WTC11 (cell line): ENCODE data around the gene RGS17. TPM values are rescaled to one million over a fixed set of nuclear protein-coding genes. Genes with fewer than 3 reads are reported as not detected.

Experiments
- ATAC-seq: fragments of 200-7000 bp; cut with Tn5 transposase; 2 replicates; pipeline ENCODE4 v1.10.0; 2021; ENCODE audit warnings: mild to moderate bottlenecking, moderate library complexity
- CTCF ChIA-PET: fragments of 300-600 bp; sonication (Branson Sonifier 250); formaldehyde crosslinking; loops from one replicate; lab custom pipeline; 2021; ENCODE audit warnings: antibody characterized with exemption; lab: Charles Lee
- POLR2A ChIA-PET: fragments of 350-600 bp; sonication (Branson Sonifier 250); formaldehyde crosslinking; loops from one replicate; lab custom pipeline; 2021; ENCODE audit warnings: antibody characterized with exemption; lab: Charles Lee
- DNase-seq: peaks from one replicate; pipeline ENCODE4 v3.0.0; 2021; ENCODE audit warnings: low spot score
- H3K27ac Mint-ChIP-seq: 2 replicates; pipeline ENCODE4 v1.8.0; 2021; ENCODE audit warnings: mixed read lengths
- H3K27me3 Mint-ChIP-seq: 2 replicates; pipeline ENCODE4 v1.8.0; 2021; ENCODE audit warnings: low read depth, mild to moderate bottlenecking, moderate library complexity, mixed read lengths
- H3K36me3 Mint-ChIP-seq: 2 replicates; pipeline ENCODE4 v1.8.0; 2021; ENCODE audit warnings: mixed read lengths
- H3K4me1 Mint-ChIP-seq: 2 replicates; pipeline ENCODE4 v1.8.0; 2022; ENCODE audit warnings: mixed read lengths
- H3K4me3 Mint-ChIP-seq: 2 replicates; pipeline ENCODE4 v1.8.0; 2021; ENCODE audit warnings: mild to moderate bottlenecking, moderate library complexity, mixed read lengths
- H3K9me3 Mint-ChIP-seq: 2 replicates; pipeline ENCODE4 v1.8.0; 2021; ENCODE audit warnings: mixed read lengths
- GRHL2 ChIP-seq: fragments of 250-450 bp; sonication (Bioruptor Pico); IDR thresholded peaks from 2 replicates; pipeline ENCODE4 v1.8.0; 2022; ENCODE audit warnings: mild to moderate bottlenecking, moderate library complexity; ENCODE audit not compliant: insufficient replicate concordance, severe bottlenecking
- IRF2 ChIP-seq: sonication (generic); formaldehyde crosslinking; IDR thresholded peaks from 2 replicates; pipeline ENCODE4 v1.8.0; 2022; ENCODE audit warnings: low read depth, missing genetic modification reagents, borderline replicate concordance
- JAZF1 ChIP-seq: fragments of 250-450 bp; sonication (Bioruptor Pico); IDR thresholded peaks from 2 replicates; pipeline ENCODE4 v1.9.0; 2021; ENCODE audit warnings: moderate library complexity, mild to moderate bottlenecking, inconsistent platforms
- JUN ChIP-seq: sonication (generic); formaldehyde crosslinking; IDR thresholded peaks from 2 replicates; pipeline ENCODE4 v1.8.0; 2023; ENCODE audit warnings: mild to moderate bottlenecking, missing genetic modification reagents
- NFATC4 ChIP-seq: fragments of 250-450 bp; sonication (Bioruptor Pico); IDR thresholded peaks from 2 replicates; pipeline ENCODE4 v1.9.0; 2021; ENCODE audit warnings: mild to moderate bottlenecking
- NFE2L1 ChIP-seq: sonication (generic); formaldehyde crosslinking; IDR thresholded peaks from 2 replicates; pipeline ENCODE4 v1.8.1; 2023; ENCODE audit warnings: missing genetic modification reagents
- NFYB ChIP-seq: sonication (generic); formaldehyde crosslinking; conservative IDR thresholded peaks from 2 replicates; pipeline ENCODE4 v1.8.0; 2022; ENCODE audit warnings: low read depth, missing genetic modification reagents
- OVOL2 ChIP-seq: fragments of 250-450 bp; sonication (Bioruptor Pico); IDR thresholded peaks from 2 replicates; pipeline ENCODE4 v1.9.0; 2021; ENCODE audit warnings: mild to moderate bottlenecking, borderline replicate concordance
- PRRX2 ChIP-seq: fragments of 250-450 bp; sonication (Bioruptor Pico); IDR thresholded peaks from 2 replicates; pipeline ENCODE4 v1.8.0; 2021; ENCODE audit warnings: mild to moderate bottlenecking
- RELA ChIP-seq: sonication (generic); formaldehyde crosslinking; IDR thresholded peaks from 2 replicates; pipeline ENCODE4 v1.8.1; 2022; ENCODE audit warnings: missing genetic modification reagents, mild to moderate bottlenecking, borderline replicate concordance
- RORB ChIP-seq: fragments of 250-450 bp; sonication (Bioruptor Pico); IDR thresholded peaks from 2 replicates; pipeline ENCODE4 v1.9.0; 2021; ENCODE audit warnings: mild to moderate bottlenecking
- SMAD4 ChIP-seq: sonication (generic); formaldehyde crosslinking; IDR thresholded peaks from 2 replicates; pipeline ENCODE4 v1.8.0; 2022; ENCODE audit warnings: mild to moderate bottlenecking, missing genetic modification reagents
- ZNF138 ChIP-seq: sonication (generic); formaldehyde crosslinking; conservative IDR thresholded peaks from 2 replicates; pipeline ENCODE4 v1.8.1; 2022; ENCODE audit warnings: mild to moderate bottlenecking, moderate library complexity, missing genetic modification reagents
- ZNF317 ChIP-seq: sonication (generic); formaldehyde crosslinking; IDR thresholded peaks from 2 replicates; pipeline ENCODE4 v1.8.1; 2023; ENCODE audit warnings: low read depth, mild to moderate bottlenecking, moderate library complexity, missing genetic modification reagents, borderline replicate concordance
- total RNA-seq: library from RNA; stranded (reverse); gene quantifications from 3 replicates; pipeline ENCODE4 v1.2.3, GENCODE V29; 2021
- TF ChIP-seq, protein P1 (sequence below): fragments of 250-450 bp; sonication (Bioruptor Pico); IDR thresholded peaks from 2 replicates; pipeline ENCODE4 v2.1.2; 2022; ENCODE audit warnings: mild to moderate bottlenecking, moderate library complexity
- TF ChIP-seq, protein P2 (sequence below): sonication (generic); formaldehyde crosslinking; IDR thresholded peaks from 2 replicates; pipeline ENCODE4 v1.8.1; 2022; ENCODE audit warnings: mild to moderate bottlenecking, moderate library complexity, missing genetic modification reagents
- TF ChIP-seq, protein P3 (sequence below): sonication (generic); formaldehyde crosslinking; conservative IDR thresholded peaks from 2 replicates; pipeline ENCODE4 v1.8.1; 2022; ENCODE audit warnings: mild to moderate bottlenecking, missing genetic modification reagents
- TF ChIP-seq, protein P4 (sequence below): sonication (generic); formaldehyde crosslinking; IDR thresholded peaks from 2 replicates; pipeline ENCODE4 v1.8.0; 2022; ENCODE audit warnings: mild to moderate bottlenecking, missing genetic modification reagents
- TF ChIP-seq, protein P5 (sequence below): sonication (generic); formaldehyde crosslinking; IDR thresholded peaks from 2 replicates; pipeline ENCODE4 v1.8.0; 2023; ENCODE audit warnings: missing genetic modification reagents
- TF ChIP-seq, protein P6 (sequence below): sonication (generic); formaldehyde crosslinking; IDR thresholded peaks from 2 replicates; pipeline ENCODE4 v1.8.1; 2022; ENCODE audit warnings: missing genetic modification reagents, borderline replicate concordance
- TF ChIP-seq, protein P7 (sequence below): sonication (generic); formaldehyde crosslinking; IDR thresholded peaks from 2 replicates; pipeline ENCODE4 v1.8.0; 2023; ENCODE audit warnings: missing genetic modification reagents, mild to moderate bottlenecking, borderline replicate concordance

RGS17 gene
- total RNA-seq, 1 experiment from 2014 or later = 9.3 TPM

DNA sequence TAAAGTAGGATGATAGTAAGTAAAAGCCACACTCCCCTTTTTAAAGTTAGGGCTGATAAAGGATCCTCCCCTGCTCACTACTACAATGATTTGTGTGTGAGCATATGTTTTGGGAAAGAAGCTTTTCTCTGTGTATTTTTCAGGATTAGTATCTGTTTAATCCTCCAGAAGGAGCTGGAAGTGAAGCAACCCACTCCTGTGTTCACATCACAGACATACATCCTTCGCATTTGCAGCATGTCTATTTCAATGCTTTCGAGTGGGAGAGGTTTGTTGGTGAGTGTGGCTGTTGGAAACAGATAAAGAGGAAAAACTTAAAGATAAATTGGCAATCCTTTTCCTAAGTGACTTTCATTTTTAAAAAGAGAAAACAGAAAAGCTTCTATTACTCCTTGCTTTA is 31.6 kb upstream of the RGS17 start (continued):
- TF ChIP-seq, protein P1, sequence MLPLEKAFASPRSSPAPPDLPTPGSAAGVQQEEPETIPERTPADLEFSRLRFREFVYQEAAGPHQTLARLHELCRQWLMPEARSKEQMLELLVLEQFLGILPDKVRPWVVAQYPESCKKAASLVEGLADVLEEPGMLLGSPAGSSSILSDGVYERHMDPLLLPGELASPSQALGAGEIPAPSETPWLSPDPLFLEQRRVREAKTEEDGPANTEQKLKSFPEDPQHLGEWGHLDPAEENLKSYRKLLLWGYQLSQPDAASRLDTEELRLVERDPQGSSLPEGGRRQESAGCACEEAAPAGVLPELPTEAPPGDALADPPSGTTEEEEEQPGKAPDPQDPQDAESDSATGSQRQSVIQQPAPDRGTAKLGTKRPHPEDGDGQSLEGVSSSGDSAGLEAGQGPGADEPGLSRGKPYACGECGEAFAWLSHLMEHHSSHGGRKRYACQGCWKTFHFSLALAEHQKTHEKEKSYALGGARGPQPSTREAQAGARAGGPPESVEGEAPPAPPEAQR = no peak
- TF ChIP-seq RORB = no peak
- no peak for TF ChIP-seq JAZF1 (CRISPR knock-in tag)

DNA sequence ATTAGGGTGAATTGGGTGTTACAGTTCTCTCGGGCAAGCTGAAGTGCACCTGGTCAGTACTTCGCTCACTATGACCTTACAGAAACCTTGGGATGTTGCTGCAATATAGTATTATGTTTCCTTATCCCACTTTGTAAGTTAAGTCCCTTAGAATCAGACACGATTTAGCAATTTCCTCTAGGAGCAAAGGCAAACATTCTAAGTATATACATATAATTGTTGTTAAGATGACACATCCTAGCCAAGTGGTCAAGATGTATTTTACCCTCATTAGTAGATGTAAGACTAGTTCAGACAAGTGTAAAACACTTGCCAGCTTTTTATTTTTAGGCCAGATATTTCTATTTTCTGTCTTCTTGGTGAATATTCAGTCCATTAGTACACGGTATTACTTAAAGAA is 31.1 kb upstream of the RGS17 start:
- ChIA-PET POLR2A (no interaction called here), CTCF (interaction anchor here (0.9 kb wide), 1 partner anchor 130 kb away, joined by 3 read pairs; no protein-coding TSS in a partner anchor)
- ATAC-seq = no peak
- Mint-ChIP-seq H3K4me1 (no peaks in the 10 kb centered on the region), H3K27me3 (no peaks in the 10 kb centered on the region), H3K9me3 (peaks cover 4% of the 10 kb centered on the region), H3K4me3 (no peak overlapping the region), H3K27ac (no peak overlapping the region), H3K36me3 (no peaks in the 10 kb centered on the region)
- DNase-seq = no peak
- TF ChIP-seq, protein P2, sequence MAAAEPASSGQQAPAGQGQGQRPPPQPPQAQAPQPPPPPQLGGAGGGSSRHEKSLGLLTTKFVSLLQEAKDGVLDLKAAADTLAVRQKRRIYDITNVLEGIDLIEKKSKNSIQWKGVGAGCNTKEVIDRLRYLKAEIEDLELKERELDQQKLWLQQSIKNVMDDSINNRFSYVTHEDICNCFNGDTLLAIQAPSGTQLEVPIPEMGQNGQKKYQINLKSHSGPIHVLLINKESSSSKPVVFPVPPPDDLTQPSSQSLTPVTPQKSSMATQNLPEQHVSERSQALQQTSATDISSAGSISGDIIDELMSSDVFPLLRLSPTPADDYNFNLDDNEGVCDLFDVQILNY (CRISPR knock-in tag) = no peak
- TF ChIP-seq PRRX2 (no peak), OVOL2 (CRISPR knock-in tag) (no peak)

DNA sequence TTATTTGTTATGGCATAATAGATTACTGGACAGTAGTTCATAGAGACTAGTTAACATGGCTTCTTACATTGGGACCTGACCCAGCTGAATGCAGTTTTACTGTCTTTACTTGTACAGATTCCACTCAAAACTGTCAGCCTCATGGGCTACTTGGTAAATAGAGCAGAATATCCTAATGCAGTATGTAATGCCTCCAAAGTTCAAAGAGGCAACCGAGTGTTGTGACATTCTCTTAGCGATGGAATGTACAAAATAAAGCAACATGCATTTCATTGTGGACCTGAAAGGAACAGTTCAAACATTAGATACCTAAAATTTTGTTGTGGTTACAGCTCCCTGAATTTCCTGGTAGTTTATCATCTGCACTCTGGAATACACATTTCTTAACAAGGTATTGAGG is 29.1 kb upstream of the RGS17 start:
- Mint-ChIP-seq H3K4me3 (no peak overlapping the region), H3K4me1 (peaks cover 7% of the 10 kb centered on the region), H3K9me3 (peaks cover 4% of the 10 kb centered on the region), H3K36me3 (no peaks in the 10 kb centered on the region), H3K27ac (no peak overlapping the region), H3K27me3 (no peaks in the 10 kb centered on the region)
- POLR2A ChIA-PET = no interaction called here
- TF ChIP-seq NFYB (CRISPR knock-in tag) (no peak), SMAD4 (CRISPR knock-in tag) (no peak), IRF2 (no peak), RELA (CRISPR knock-in tag) (no peak), ZNF317 (CRISPR knock-in tag) (no peak), GRHL2 (no peak), JUN (no peak), ZNF138 (CRISPR knock-in tag) (no peak), NFE2L1 (no peak), NFATC4 (CRISPR knock-in tag) (no peak)
- TF ChIP-seq, protein P3, sequence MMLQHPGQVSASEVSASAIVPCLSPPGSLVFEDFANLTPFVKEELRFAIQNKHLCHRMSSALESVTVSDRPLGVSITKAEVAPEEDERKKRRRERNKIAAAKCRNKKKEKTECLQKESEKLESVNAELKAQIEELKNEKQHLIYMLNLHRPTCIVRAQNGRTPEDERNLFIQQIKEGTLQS (CRISPR knock-in tag) = no peak
- TF ChIP-seq, protein P4, sequence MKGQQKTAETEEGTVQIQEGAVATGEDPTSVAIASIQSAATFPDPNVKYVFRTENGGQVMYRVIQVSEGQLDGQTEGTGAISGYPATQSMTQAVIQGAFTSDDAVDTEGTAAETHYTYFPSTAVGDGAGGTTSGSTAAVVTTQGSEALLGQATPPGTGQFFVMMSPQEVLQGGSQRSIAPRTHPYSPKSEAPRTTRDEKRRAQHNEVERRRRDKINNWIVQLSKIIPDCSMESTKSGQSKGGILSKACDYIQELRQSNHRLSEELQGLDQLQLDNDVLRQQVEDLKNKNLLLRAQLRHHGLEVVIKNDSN (CRISPR knock-in tag) = no peak
- TF ChIP-seq, protein P5, sequence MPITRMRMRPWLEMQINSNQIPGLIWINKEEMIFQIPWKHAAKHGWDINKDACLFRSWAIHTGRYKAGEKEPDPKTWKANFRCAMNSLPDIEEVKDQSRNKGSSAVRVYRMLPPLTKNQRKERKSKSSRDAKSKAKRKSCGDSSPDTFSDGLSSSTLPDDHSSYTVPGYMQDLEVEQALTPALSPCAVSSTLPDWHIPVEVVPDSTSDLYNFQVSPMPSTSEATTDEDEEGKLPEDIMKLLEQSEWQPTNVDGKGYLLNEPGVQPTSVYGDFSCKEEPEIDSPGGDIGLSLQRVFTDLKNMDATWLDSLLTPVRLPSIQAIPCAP (CRISPR knock-in tag) = no peak
- TF ChIP-seq, protein P6, sequence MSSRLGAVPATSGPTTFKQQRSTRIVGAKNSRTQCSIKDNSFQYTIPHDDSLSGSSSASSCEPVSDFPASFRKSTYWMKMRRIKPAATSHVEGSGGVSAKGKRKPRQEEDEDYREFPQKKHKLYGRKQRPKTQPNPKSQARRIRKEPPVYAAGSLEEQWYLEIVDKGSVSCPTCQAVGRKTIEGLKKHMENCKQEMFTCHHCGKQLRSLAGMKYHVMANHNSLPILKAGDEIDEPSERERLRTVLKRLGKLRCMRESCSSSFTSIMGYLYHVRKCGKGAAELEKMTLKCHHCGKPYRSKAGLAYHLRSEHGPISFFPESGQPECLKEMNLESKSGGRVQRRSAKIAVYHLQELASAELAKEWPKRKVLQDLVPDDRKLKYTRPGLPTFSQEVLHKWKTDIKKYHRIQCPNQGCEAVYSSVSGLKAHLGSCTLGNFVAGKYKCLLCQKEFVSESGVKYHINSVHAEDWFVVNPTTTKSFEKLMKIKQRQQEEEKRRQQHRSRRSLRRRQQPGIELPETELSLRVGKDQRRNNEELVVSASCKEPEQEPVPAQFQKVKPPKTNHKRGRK (CRISPR knock-in tag) = no peak
- TF ChIP-seq, protein P7, sequence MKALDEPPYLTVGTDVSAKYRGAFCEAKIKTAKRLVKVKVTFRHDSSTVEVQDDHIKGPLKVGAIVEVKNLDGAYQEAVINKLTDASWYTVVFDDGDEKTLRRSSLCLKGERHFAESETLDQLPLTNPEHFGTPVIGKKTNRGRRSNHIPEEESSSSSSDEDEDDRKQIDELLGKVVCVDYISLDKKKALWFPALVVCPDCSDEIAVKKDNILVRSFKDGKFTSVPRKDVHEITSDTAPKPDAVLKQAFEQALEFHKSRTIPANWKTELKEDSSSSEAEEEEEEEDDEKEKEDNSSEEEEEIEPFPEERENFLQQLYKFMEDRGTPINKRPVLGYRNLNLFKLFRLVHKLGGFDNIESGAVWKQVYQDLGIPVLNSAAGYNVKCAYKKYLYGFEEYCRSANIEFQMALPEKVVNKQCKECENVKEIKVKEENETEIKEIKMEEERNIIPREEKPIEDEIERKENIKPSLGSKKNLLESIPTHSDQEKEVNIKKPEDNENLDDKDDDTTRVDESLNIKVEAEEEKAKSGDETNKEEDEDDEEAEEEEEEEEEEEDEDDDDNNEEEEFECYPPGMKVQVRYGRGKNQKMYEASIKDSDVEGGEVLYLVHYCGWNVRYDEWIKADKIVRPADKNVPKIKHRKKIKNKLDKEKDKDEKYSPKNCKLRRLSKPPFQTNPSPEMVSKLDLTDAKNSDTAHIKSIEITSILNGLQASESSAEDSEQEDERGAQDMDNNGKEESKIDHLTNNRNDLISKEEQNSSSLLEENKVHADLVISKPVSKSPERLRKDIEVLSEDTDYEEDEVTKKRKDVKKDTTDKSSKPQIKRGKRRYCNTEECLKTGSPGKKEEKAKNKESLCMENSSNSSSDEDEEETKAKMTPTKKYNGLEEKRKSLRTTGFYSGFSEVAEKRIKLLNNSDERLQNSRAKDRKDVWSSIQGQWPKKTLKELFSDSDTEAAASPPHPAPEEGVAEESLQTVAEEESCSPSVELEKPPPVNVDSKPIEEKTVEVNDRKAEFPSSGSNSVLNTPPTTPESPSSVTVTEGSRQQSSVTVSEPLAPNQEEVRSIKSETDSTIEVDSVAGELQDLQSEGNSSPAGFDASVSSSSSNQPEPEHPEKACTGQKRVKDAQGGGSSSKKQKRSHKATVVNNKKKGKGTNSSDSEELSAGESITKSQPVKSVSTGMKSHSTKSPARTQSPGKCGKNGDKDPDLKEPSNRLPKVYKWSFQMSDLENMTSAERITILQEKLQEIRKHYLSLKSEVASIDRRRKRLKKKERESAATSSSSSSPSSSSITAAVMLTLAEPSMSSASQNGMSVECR (CRISPR knock-in tag) = no peak
- CTCF ChIA-PET = no interaction called here
- ATAC-seq = no peak
- DNase-seq = no peak
